Middle frontal gyrus (tissue), 1 donor: Measurements from ENCODE around the gene KCNS3.
"Not testable (repeated sequence)": the region's sequence is repeated elsewhere in the genome, so short reads cannot be mapped to it uniquely, and the experiment has no call there.

Experiments used
- DNase-seq: peaks from one replicate; pipeline ENCODE4 v3.0.0-alpha.2; 2015; ENCODE audit warnings: low spot score; ENCODE audit errors: extremely low spot score

KCNS3 gene

DNA sequence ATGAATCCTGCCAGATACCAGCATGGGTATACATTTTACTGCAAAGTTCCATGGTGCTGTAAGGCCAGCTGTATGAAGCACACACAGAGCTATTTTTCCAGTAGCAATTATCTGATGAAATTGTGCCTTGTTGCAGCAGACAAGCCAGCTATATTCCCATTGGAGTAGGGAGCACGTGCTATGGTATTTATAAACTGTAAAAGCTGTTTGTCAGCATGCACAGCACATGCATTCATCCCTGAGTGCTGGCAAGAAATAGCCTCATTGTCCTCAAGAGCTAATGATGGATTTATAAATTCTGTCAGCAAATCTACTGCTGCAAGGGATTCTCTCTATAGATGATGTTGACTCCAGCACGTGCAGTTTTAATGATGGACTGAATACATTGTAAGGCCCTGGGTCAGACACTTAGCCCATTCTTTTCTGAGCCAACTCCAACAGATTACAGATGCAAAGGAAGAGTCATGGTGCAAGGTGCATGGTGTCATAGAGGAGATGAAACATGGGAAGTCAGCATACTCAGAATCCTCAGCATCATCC is 61.7 kb downstream of the KCNS3 start:
- no peak for DNase-seq

DNA sequence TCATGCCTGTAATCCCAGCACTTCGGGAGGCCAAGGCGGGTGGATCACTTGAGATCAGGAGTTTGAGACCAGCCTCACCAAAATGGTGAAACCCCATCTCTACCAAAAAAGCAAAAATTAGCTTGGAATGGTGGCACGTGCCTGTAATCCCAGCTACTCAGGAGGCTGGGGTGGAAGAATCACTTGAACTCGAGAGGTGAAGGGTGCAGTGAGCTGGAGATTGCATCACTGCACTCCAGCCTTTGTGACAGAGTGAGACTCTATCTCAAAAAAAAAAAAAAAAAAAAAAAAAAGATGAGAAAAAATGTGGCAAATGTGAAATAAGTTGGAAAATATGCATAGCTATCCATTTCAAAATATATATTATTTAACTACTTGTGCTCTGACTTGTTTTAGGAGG is 65.0 kb downstream of the KCNS3 start:
- DNase-seq: no peak

DNA sequence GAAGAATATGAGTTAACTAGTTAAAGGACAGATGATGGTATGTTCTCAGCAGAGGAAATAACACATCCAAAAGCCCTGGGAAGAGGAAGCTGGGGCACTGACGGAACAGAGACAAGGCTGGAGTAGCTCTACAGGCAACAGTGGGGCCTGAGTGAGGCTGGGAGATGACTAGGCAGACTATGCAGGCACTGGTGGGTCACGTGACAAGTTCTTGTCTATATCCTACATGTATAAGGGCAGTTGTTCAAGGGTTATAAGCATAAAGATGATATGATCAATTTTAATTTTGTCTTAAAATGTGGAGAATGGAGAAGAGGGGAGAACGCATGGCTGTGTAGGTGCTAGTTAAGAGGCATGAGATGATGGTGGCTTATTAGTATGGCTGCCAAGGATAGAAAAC is 68.6 kb downstream of the KCNS3 start:
- no peak for DNase-seq

DNA sequence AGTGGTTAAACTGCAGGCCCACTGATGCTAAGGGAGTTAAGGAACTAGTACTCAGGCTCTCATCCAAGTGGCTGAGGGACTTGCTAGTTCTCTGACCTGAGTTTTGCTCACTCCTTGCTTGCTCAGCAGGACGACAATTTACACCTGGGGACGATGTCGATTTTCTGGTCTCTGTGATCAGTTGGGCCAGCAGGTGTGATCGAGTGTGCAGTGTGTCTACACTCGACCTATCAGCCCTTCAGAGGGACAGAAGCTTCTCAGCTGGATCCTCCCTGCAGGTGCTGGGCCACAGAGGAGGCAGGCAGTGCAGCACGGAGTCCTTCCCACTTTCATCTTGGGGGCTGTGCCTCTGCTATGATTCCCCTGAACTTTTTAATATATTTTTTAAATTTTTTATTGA is 71.5 kb downstream of the KCNS3 start:
- DNase-seq: no peak

DNA sequence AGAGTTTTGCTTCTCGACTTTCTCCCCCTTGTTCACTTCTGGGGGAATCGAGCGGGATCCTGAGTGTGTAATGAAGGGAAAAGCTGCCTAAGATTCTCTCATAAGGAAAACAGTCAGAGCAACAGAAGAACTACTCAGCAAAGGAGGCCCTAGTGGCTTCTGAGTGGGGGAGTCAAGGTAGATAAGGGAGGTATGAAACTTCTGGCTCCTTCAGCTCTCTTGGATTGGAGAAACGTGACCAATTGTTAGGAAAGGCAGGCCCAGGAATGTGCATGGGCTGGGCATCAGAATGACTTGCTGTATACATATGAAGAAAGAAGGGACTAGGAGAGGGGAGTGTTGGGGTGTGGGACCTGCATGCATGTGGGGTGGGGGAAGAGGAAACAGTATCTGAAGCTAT is 73.1 kb downstream of the KCNS3 start:
- no peak for DNase-seq

DNA sequence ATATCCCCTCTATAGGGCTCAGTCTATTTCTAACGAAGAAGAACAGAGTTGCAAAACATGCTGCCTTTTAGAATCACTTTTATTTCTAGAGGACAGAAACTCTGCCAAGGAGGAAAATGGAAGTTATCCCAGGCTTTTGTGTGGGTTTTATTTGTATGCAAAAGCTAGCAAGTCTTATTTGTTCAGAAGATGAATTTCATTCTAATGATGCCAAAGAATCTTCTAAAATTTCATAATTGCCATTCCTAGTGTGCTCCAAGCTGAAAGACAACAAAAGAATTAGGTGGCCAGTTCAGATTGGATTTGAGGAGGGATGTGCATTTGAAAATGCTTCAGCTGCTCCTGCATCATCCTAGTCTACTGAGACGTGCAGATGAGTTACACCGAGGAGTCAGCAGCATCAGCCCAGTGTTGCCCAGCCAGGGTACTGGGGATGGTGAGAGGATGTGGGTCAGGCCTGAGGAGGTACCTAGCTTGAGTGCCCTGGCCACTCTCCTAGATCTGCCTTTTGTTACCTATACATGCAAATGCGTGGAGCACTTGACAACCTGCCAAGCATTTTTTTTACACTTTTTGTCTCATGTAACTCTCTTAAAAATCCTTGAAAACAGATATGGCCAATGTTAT is 80.1 kb downstream of the KCNS3 start:
- no peak for DNase-seq

DNA sequence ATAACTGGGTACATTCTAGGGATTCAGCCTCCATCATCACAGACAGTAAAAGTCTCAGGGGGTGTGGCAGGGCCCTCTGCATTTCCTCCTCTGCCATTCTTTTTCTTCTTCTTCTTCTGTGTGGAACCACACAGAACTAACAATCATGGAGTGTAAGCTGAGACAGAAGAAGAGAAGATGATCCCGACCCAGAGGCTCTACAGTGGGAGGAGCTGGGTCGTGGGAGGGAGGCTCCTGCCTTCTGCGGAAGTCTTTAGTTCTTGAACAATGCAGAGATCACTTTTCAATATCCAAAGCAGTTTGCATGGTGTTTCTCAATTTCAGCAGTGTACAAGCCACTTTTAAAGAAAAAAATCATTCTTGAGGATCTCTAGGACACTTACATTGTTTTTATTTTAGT is 80.9 kb downstream of the KCNS3 start:
- DNase-seq: no peak

DNA sequence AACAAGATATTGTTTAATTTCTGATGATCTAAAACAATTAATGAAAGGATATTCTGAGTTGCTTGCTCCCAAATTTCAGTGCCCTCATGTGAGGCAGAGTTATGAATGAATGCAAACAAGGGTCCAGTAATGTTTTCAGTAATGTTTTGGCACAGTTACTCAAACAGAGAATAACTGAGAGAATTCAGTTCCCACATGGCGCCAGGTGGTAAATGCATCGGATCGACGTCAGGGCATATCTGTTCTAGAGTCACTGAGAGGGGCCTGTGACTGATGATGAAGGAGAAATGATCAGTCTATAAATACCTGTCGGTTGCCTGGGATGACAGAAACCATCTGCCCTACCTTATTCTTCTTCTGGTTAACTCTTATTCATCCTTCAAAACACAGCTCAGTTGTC is 81.4 kb downstream of the KCNS3 start:
- DNase-seq: no peak

DNA sequence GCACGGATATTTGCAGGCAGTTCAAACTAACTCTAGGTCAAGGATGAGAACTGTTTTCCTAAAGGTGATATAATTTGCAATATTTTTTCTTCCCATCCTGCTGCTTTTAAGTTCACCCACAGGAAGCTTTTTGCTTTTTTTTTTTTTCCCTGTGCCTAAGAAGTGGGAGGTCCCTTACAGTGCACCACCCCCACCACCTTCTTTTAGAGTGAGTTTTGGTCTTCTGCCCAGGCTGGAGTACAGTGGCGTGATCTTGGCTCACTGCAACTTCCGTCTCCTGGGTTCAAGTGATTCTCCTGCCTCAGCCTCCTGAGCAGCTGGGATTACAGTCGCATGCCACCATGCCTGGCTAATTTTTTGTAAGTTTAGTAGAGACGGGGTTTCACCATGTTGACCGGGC is 82.5 kb downstream of the KCNS3 start:
- DNase-seq: no peak

DNA sequence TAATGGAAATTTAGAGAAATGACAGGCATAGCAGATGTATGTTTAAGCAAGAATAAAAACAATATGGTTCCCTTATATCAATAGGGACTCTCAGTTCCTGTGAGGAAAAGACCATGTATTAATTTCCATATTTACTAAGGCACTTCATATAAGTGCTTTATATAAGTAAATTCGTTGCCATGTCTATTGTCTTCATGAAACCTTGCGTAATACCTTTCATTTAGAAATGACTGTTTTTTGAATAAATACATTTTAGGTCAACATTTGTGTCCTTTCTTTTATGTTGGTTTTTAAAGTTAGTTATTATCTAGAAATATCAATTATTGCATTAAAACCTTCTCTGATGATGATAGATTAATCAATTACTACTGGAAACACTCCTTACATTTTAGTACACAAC is 83.3 kb downstream of the KCNS3 start:
- no peak for DNase-seq

DNA sequence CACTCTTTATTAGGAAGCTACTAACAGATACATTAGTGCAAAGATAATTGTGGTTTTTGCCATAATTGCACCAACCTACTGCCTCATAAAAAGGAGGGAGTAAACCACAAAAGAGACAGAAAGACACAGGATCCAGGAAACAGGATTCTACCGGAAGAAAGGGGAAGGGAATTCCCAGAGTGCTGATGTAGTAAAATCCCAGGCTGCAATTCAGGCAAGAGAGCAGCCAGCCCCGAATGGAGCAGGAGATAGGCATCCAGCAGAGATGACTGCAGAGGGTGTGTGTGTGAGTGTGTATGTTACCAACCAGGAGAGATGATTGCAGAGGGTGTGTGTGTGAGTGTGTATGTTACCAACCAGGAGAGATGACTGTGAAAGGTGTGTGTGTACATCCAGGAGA is 84.4 kb downstream of the KCNS3 start:
- DNase-seq: no peak

DNA sequence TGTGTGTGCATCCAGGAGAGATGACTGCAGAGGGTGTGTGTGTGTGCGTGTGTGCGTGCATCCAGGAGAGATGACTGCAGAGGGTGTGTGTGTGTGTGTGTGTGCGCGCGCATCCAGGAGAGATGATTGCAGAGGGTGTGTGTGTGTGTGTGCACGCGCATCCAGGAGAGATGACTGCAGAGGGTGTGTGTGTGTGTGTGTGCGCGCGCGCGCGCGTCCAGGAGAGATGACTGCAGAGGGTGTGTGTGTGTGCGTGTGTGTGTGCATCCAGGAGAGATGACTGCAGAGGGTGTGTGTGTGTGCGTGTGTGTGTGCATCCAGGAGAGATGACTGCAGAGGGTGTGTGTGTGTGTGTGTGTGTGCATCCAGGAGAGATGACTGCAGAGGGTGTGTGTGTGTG is 85.1 kb downstream of the KCNS3 start:
- DNase-seq: not testable (repeated sequence)

DNA sequence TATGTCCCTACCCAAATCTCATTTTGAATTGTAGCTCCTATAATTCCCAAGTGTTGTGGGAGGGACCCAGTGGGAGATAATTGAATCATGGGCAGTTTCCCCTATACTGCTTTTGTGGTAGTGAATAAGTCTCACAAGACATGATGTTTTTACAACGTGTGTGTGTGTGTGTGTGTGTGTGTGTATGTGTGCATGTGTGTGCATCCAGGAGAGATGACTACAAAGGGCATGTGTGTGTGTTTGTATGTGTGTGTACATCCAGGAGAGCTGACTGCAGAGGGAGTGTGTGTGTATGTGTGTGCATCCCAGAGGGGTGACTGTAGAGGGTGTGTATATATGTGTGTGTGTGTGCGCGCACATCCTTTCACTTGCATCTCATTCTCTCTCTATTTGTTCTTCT is 86.7 kb downstream of the KCNS3 start:
- no peak for DNase-seq

DNA sequence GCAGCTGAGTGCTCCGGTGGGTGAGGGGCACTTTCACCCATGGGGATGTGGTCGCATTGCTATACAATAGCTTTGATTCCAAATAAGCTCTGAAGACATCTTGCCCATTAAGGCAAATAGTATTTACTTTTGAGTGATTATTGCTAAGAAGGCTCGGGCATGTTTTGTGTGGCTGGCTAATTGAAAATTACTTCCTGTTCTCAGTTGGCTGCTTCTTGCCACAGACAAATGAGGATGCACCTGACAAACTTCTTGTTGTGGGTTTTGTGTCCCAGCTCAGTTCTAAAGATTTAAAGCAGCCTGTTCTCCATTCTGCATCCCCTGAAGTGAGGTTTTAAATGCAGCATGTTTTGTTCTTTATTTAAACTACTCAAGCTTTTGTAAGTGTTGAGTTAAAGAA is 88.3 kb downstream of the KCNS3 start:
- no peak for DNase-seq

DNA sequence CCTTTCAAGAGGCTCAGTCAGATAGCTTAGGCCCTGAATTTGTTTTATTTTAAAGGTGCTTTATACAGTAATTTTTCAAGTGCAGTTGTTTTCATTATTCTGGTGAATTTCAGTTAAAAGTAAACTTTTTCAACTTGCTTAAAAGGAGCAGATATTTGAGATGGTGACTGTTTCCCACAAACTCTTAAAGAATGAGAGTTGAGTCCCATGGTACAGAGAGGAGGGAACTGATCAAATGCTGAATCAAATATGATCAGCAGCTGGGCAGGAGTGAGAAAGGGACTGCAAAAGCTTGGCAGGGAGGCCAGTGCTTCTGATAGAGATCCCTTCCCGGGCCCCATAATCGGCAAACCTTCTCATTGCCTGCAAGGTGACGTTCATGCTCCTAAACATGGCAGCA is 91.2 kb downstream of the KCNS3 start:
- no peak for DNase-seq

DNA sequence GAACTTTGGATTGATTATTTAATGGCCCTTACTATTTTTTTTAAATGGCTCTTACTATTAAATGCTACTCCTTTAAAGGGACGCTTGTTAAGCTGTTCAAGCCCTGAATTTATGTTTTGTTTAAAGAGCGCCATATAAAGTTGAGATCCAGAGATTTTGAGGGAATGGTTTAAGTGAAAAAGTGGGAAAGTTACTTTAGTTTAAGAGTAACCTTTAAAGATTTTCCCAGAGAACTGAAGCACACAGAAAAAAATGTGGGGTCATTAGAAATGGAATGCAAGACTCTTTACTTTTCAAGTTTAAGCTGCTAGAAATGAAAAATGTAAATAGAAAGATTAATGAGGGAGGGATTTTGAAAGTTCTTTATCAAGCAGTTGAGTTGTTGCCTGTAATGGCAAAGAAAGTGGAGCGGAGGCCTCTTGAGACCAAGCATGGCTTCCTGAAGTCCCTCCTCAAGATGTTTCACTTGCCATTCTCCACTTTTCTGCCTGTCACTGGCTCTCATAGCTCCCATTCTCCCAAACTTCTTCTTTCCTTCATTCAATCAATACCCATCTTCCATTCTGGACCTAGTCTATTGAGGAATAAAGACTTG is 93.2 kb downstream of the KCNS3 start:
- DNase-seq: no peak

DNA sequence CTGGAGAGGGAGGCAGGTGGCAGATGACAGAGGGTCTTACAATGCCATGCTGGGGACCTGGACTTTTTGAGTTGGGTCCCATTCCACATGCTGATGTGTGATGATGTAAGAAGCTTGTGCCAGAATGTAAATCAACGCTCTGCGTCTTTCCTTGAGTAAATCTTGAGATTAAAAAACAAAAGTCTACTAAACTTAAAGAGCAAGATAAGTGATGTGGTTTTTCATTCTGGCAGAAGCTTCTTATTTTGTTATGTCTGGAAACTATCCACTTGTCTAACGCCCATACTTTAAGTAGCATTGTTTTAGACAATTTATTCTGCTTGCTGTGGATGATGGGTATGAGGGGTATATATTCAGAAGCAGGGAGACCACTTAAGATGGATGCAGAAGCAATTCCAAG is 94.5 kb downstream of the KCNS3 start:
- no peak for DNase-seq

DNA sequence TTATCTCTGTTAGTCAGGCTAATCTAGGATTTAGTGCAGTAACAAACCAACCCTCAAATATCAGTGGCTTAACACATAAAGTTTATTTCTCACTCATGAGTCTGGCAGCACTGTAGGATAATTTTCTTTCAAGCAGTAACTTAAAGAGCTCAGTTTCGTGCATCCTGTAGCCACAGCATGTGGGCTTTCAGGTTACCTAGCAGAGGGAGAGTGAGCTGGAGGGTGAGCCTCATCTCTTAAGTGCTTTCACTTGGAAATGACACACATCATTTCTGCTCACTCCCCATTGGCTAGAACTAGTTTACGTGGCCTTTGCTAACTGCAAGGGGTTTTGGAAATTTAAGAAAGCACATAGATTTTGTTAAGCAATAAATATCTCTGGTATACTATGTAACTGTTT is 96.9 kb downstream of the KCNS3 start:
- DNase-seq: no peak

DNA sequence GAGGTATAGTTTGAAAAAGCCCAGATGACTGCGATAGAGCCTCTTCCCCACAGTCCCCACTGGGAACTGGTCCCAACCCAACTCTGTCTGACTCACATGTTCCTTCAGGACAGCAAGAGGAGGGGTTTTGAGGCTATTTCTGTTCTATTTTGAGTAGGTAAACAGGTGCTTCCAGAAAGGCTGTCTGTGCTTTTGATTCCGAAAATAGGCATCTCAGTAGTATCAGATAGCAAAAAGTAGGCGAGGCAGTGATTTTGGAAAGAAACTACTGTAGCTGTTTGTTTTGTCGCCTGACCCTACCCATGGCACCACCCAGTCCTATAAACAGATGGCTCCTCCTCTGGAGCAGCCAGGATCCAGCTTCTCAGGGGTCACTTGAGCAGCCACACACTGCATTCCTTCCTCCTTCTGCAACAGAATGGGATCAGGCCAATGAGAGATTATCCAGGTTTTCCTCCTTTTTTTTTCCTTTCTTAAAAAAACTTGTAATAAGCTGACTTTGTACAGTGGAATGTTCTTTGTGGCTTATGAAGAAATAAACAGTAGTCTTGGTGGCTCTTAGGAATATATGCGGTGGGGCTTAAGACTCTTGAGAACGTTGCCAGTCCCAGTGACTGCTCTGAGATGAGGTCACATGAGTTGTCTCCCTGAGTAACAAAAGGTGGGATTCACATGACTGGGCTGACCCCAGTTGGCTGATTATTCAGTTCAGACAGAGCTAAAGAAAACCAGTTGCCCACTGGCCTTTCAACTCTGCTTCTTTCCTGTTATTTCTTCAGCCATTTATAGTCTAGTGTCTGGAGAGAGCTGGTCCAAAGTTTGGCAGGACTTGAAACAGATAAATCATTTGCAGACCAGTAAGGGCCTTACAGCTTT is 98.6 kb downstream of the KCNS3 start:
- no peak for DNase-seq

DNA sequence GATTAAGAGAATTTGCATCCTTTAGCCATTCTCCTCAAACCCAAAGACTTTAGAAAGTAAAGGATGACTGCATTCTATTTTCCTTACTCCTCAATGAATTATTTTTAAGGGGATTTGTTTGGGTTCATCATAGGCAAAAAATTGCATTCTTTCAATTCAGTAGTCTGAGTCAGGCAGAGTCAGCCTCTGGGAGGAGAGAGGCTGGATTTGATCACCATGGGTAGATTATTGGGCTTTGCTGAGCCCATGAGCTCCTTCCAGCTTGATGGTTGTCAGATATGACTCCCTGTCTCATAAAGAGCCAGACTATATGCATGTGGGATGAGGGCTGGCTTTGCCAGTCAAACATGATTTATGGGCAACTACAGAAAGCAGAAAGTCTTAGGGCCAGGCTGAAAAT is 101.2 kb downstream of the KCNS3 start:
- no peak for DNase-seq

DNA sequence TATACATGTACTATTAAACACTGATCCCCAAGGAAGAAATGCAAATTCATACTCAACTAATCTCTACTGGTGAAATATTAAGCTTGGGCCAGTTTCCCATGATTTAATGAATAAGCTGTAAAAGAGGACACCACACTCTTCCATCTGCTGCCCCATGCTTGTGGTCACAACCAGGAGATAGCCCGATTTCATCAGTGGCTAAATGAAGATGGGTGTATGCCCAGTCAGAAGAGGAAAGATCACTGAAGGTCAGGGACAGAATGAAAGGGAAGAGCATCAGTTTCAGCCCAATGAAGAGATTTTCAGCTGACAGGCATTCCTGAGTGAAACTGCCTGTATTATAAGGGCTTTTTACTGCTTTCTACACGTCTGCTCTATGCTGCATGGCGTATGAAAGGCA is 103.5 kb downstream of the KCNS3 start:
- no peak for DNase-seq
